Muscle layer of duodenum (tissue), 2 donors: ENCODE data around the gene FER1L5.
"Not testable (repeated sequence)": the region's sequence is repeated elsewhere in the genome, so short reads cannot be mapped to it uniquely, and the experiment has no call there.

Experiments
- H3K27ac ChIP-seq: one replicate; pipeline ENCODE4 v1.7.0; 2013; ENCODE audit warnings: mild to moderate bottlenecking, low read length
- H3K27me3 ChIP-seq: one replicate; pipeline ENCODE4 v1.7.0; 2013; ENCODE audit warnings: low read depth, mild to moderate bottlenecking, control low read depth, low read length
- H3K36me3 ChIP-seq, 2 donors: one replicate each; pipeline ENCODE4 v1.7.0; 2013; ENCODE audit warnings: low read length in 2 of 2, control low read depth in 1 of 2, mild to moderate bottlenecking in 1 of 2; ENCODE audit not compliant: insufficient read depth in 2 of 2, control insufficient read depth in 1 of 2
- H3K4me1 ChIP-seq, 2 donors: one replicate each; pipeline ENCODE4 v1.7.0; 2013; ENCODE audit warnings: low read length in 2 of 2, mild to moderate bottlenecking in 2 of 2, control low read depth in 1 of 2, moderate library complexity in 1 of 2; ENCODE audit not compliant: insufficient read depth in 2 of 2, control insufficient read depth in 1 of 2
- H3K4me3 ChIP-seq, 2 donors: one replicate each; pipeline ENCODE4 v1.7.0; 2013; ENCODE audit warnings: low read length in 2 of 2, low read depth in 1 of 2, mild to moderate bottlenecking in 1 of 2
- H3K9me3 ChIP-seq, 2 donors: one replicate each; pipeline ENCODE4 v1.7.0; 2013; ENCODE audit warnings: low read length in 2 of 2, control low read depth in 1 of 2, mild to moderate bottlenecking in 1 of 2; ENCODE audit not compliant: control insufficient read depth in 1 of 2
- donor health status: healthy.

FER1L5 gene

DNA sequence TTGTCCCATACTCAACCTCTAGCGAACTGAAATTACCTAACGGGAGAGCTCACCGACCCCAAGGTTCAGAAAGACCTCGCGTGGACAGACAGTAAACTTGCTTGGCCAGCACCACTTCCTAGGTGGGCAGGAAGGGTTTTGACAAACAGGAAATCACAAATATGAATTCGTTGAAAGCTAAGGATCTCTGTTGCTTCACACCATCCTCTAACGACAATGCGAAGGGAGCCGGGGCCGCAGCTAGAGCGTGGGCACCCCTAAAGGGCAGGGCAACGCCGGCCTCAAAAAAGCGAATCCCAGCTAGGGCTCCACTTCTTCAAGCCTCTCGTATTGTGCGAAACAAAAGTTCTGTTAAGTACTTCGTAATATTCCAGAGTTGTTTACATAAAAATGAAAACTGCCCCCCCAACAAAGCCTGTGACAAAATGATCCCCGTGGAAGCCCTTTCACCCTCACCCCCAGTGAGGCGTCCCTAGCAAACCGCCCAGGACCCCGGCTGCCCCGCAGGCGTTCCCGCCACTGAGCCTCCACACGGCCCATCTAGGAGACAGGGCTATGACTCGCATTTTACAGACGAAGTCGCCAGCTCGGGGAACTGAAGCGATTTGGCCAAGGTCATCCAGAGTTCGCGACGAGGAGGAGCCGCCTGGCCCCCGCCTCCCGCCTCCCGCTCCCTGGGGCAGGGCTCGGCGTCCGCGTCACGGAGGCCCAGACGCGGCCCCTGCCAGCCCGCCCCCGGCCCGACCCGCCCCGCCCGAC is 5.0 kb upstream of the FER1L5 start:
- peaks cover 6 to 34% of the 10 kb centered on the region in 2 donors for H3K4me1 ChIP-seq

DNA sequence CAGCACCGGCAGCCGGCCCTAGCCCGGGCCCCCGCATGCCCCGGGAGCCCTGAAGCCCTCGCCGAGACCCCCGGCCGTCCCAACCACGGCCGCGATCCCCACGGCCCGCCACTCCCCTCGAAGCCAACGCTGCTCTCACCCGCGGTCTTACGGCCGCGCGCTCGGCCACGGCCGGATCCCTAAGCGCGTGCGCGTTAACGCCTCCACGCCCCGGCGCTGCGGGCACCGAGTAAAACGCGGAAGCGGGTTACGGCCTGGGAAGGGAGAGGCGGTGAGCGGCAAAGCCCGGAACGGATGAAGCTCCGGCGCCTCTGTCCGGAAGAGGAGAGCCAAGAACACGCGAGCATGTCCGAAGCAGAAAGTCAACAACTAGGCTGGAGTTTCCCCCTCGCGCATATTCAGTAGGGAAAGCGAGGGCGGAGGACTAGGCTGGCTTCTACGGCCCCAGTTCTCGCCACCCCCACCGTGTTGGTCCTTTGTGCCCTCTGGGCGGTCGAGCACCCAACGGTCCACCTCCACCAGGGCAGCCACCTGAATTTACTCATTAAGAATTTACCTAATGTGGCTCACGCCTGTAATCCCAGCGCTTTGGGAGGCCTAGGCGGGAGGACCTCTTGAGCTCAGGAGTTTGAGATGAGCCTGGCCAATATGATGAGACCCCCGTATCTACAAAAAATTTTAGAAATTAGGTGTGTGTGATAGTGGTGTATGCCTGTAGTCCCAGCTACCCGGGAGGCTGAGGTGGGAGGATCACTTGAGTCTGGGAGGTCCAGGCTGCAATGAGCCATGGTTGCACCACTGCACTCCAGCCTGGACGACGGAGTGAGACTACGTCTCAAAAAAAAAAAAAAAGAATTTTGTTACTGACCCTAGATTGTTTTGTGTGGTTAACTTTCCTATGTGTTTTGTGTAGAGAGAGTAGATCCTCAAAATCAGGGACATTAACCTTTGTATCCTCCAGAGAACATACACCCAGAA is 4.1 kb upstream of the FER1L5 start, which contains the start of gene KANSL3:
Gene KANSL3 (minus strand): TSS at position 169 of the 978 bp plus-strand sequence. CDS start 1,177 bp downstream, outside the sequence.
- peaks cover 6 to 34% of the 10 kb centered on the region in 2 donors for H3K4me1 ChIP-seq

More for the DNA sequence above, 5.0 kb upstream of the FER1L5 start:
- Histone ChIP-seq H3K27me3 (no peaks in the 10 kb centered on the region), H3K36me3 (peaks cover 0 to 10% of the 10 kb centered on the region in 2 donors), H3K9me3 (no peaks in the 10 kb centered on the region), H3K27ac (peak overlapping the region; percentile 96), H3K4me3 (peak overlapping the region; percentile 70 to 91)

DNA sequence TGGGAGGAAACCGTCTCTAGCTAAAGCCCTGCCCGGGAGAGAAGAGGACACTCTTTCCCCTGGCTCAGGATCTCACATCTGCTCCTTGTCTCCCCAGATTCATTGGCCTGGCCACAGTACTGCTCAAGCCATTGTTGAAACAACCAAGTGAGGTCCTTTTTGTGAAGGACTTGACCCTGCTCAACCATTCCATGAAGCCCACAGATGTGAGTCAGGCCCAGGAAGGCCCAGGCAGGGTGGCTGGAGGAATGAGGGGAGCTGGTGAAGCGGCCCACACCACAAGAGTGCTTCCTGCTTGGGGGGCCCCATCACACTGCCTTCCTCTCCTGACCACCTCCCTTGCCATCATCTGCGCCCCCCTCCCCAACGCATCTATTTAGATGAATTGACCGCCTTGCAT is 5.1 kb downstream of the FER1L5 start:
- Histone ChIP-seq H3K27ac (no peak overlapping the region), H3K9me3 (no peaks in the 10 kb centered on the region), H3K27me3 (no peaks in the 10 kb centered on the region), H3K4me3 (no peak overlapping the region), H3K4me1 (no peaks in the 10 kb centered on the region), H3K36me3 (no peaks in the 10 kb centered on the region)

More for the DNA sequence above, 4.1 kb upstream of the FER1L5 start, which contains the start of gene KANSL3:
- no peaks in the 10 kb centered on the region for H3K9me3 ChIP-seq
- H3K36me3 ChIP-seq: peaks cover 0 to 10% of the 10 kb centered on the region in 2 donors
- H3K27ac ChIP-seq: peak within 1 kb of the TSS; percentile 96
- H3K27me3 ChIP-seq: no peaks in the 10 kb centered on the region
- peak within 1 kb of the TSS; percentile 70 to 91 for H3K4me3 ChIP-seq

DNA sequence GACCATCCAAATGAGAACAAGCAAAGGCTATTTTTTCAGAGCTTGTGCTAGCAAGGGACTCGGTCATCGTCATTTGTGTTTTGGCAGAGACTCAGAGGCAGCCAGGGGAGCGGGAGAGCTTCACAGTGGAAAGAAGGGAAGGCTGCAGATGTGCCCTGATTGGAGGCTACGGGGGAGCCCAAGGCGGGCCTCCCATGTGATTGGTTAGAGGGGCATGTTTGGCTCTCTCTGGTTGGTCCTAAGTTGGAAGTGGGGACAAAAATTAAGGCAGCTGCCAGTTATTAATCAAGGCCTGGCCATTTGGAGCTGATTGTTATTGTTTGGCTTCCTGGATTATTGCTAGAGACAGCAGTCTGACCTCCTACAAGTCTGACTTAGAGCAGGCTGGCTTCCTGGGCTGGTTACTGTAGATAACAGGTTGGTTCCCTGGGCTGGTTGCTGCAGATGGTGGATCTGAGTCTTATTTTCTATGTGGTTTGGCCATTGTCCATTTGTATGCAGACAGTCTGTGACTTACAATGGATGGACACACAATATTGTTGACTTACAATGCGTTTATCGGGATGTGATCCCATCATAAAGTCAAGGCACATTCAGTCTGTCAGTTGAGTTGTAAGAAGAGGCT is 5.9 kb downstream of the FER1L5 start:
- H3K27me3 ChIP-seq: no peaks in the 10 kb centered on the region
- no peaks in the 10 kb centered on the region for H3K36me3 ChIP-seq
- no peak overlapping the region for H3K27ac ChIP-seq
- H3K9me3 ChIP-seq: no peaks in the 10 kb centered on the region
- H3K4me1 ChIP-seq: no peaks in the 10 kb centered on the region
- no peak overlapping the region for H3K4me3 ChIP-seq

DNA sequence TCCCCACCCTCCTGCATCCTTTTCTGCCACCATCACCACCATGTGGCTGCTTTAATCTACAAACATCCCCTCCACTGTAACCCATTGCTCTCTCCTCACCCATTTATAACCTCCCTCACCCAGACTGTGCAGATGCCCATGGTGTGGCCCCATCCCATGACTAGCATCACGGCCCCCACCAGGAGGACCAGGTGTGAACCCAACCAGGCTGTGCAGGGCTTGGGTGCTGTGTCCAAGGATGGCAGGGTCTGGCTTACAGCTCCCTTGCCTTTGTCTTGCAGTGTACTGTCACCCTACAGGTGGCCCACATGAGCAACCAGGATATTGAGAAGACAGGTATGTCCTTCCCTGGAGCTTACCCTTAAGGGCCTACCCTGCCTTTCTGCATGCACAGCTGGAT is 6.8 kb downstream of the FER1L5 start:
- Histone ChIP-seq H3K4me3 (no peak overlapping the region), H3K27me3 (no peaks in the 10 kb centered on the region), H3K36me3 (no peaks in the 10 kb centered on the region), H3K9me3 (no peaks in the 10 kb centered on the region), H3K27ac (no peak overlapping the region), H3K4me1 (no peaks in the 10 kb centered on the region)

DNA sequence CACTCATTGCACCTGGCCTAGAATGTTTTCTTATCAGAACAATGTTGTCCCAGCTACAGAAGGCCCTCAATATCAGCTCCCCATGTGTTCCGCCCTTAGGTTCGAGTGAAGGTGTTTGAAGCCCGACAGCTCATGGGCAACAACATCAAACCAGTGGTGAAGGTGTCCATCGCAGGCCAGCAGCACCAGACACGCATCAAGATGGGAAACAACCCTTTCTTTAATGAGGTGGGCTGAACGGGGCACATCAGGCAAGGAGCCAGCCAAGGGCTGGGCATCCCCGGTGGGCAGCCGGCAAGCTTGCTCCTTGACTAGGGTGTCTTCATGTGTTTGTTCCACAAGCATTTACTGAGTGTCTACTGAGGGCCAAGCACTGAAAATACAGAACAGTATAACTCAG is 9.2 kb downstream of the FER1L5 start:
- Histone ChIP-seq H3K4me3 (no peak overlapping the region), H3K9me3 (no peaks in the 10 kb centered on the region), H3K4me1 (no peaks in the 10 kb centered on the region), H3K27me3 (no peaks in the 10 kb centered on the region), H3K27ac (no peak overlapping the region), H3K36me3 (no peaks in the 10 kb centered on the region)

DNA sequence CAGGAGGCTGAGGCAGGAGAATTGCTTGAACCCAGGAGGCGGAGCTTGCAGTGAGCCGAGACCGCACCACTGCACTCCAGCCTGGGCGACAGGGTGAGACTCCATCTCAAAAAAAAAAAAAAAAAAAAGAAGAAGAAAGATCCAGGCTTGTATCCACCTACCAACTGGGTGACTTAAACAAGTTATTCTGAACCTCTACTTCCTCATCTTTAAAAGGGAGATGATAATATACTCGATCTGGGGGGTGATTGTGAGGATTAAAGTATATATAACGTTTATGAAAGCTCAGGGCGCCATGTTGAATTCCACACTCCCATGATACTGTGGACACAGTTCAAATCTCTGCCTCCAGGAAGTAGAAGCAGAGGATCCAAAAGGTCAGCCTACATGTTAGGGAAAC is 12.2 kb downstream of the FER1L5 start:
- H3K4me3 ChIP-seq, H3K27ac ChIP-seq, H3K36me3 ChIP-seq, H3K9me3 ChIP-seq, H3K4me1 ChIP-seq, H3K27me3 ChIP-seq: not testable (repeated sequence)

DNA sequence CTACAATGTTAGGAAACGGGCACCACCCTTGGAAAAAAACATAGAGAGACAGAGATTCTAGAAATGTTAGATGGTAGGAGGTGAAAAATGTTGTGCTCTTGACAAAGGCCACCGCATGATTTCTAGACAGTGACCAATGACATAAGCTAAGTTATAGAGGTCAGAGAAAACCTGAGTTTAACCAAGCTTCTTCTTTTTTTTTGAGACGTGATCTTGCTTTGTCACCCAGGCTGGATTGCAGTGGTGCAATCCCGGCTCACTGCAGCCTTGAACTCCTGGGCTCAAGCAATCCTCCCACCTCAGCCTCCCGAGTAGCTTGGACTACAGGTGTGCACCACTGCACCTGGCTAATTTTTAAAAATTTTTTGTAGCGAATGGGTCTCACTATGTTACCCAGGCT is 13.0 kb downstream of the FER1L5 start:
- no peaks in the 10 kb centered on the region for H3K4me1 ChIP-seq
- H3K36me3 ChIP-seq: no peaks in the 10 kb centered on the region
- H3K27ac ChIP-seq: no peak overlapping the region
- H3K27me3 ChIP-seq: no peaks in the 10 kb centered on the region
- no peaks in the 10 kb centered on the region for H3K9me3 ChIP-seq
- no peak overlapping the region for H3K4me3 ChIP-seq

DNA sequence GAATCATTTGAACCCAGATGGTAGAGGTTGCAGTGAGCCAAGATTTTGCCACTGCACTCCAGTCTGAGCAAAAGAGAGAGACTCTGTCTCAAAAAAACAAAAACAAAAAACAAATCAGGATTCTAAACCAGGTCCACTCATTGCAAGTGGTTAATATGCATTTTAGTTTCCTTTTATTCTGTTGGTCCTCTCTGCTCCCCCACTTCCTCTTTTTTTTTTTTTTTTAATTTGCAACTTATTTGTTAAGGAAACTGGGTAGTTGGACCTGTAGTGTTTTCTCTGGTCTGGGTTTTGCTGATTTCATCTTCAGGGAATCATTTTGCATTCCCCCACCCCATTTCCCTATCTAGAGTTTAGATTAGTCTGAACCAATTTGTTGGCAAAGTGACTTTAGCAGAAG is 14.0 kb downstream of the FER1L5 start:
- H3K27me3 ChIP-seq: no peaks in the 10 kb centered on the region
- H3K27ac ChIP-seq: no peak overlapping the region

DNA sequence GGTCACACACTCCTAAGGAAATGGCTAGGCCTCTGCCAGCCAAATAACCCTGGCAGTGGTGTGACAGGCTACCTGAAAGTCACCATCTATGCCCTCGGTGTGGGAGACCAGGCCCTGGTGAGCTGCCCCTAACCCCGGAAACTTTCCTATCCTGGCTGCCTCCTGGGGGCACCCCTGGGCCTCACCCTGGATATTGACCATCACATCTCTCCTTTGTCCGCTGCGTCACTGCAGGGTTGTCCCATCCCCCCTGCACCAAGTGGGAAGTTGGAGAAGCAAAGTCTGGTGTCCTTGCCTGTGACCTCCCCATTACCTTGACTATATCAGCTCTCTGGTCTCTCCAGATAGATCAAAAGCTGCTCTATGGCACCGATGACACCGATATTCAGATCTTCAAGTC is 18.8 kb downstream of the FER1L5 start:
- H3K4me3 ChIP-seq: no peak overlapping the region
- H3K9me3 ChIP-seq: peaks cover 0 to 6% of the 10 kb centered on the region in 2 donors
- peaks cover 0 to 4% of the 10 kb centered on the region in 2 donors for H3K4me1 ChIP-seq
- no peaks in the 10 kb centered on the region for H3K27me3 ChIP-seq
- no peak overlapping the region for H3K27ac ChIP-seq
- no peaks in the 10 kb centered on the region for H3K36me3 ChIP-seq

More for the DNA sequence above, 14.0 kb downstream of the FER1L5 start:
- Histone ChIP-seq H3K36me3 (no peaks in the 10 kb centered on the region), H3K4me1 (no peaks in the 10 kb centered on the region), H3K9me3 (no peaks in the 10 kb centered on the region), H3K4me3 (no peak overlapping the region)

DNA sequence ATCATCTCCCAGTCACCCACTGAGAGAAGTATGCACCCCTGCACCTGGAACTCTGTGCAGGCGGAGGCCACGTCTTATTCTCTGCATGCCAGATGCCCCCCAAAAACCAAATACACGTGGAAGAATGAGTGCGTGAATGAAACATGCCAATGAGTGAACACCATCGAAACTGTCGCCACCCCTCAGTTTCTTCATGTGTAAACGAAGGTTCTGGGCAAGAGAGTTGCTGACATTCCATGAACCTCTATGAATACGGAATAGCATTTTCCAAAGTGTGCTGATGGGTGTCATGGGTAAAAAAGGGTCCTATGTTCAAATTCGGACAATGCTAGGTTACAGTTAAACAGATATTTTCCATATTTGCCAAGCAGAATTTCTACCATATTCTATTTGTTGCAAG is 19.8 kb downstream of the FER1L5 start:
- Histone ChIP-seq H3K27ac (no peak overlapping the region), H3K27me3 (no peaks in the 10 kb centered on the region), H3K36me3 (no peaks in the 10 kb centered on the region), H3K4me3 (no peak overlapping the region), H3K9me3 (peaks cover 0 to 6% of the 10 kb centered on the region in 2 donors), H3K4me1 (peaks cover 0 to 4% of the 10 kb centered on the region in 2 donors)
